Measurements from ENCODE around the gene JMJD1C.

- TF ChIP-seq TCF3 (IDR thresholded peaks at IDR 0.05; ENCODE audit: borderline replicate concordance, insufficient read depth, low read depth, low read length) (no peak), CTCF (IDR thresholded peaks at IDR 0.05 in 2 of 3, conservative IDR thresholded peaks at IDR 0.05 in 1 of 3; ENCODE audit: control insufficient read depth in 2 of 3, extremely low read depth in 1 of 3, insufficient read depth in 1 of 3, low read depth in 3 of 3, low read length in 3 of 3) (no peak), BHLHE40 (IDR thresholded peaks at IDR 0.05; ENCODE audit: borderline replicate concordance in 1 of 2, low read depth in 2 of 2, low read length in 1 of 2) (no peak)
Measured at GRCh38 chr10:63142136-63142535, 323.6 kb downstream of the JMJD1C start.

Data from GM12878 (cell line).